ENCODE measurements around the gene PTPRC. TPM values are rescaled to one million over a fixed set of nuclear protein-coding genes. Genes with fewer than 3 reads are reported as not detected.

The PTPRC gene
- total RNA-seq, 1 donor from 2014 or later, result not detected

DNA sequence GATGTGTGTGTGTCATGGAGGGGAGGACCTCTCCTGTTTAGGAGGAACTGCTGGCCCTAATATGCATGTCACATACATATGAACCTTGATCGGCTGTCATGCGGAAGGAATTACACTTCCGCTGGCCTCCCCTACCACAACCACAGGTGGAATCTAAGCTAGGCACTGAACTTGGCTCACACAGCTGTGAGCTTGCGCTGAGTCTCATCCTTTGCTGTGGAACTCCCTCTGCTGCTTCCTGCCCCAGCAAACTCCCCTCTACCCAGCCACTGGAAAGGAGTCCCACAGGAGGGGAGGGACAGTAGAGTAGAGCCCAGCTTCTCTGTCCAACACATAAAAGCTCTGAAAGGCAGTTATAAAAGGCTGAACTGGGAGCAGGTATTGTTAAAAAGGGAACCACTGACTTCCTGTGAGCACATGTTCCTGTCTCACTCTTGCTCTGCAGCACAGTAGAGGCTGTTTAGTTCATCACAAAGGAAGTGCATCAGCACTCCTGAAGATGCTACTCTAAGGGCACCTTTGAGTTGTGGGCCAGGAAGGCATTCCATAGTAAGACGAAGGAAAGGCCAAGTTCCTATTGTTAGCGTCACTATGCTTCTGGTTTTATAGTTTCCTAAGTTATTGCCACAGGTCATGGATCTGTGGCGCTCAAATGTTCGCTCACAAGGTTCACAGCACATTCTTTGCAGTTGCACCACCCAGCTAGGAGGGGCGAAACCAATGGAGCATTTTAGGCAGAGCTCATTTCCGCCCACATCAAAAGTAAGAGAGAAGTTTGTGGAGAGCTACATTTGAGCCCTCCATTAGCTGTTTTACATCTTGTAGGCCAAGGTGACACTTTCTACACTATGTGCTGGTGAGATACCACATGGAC is 17.7 kb upstream of the PTPRC start:
- Mint-ChIP-seq H3K4me1 (ENCODE audit: unreplicated experiment) (no peaks in the 10 kb centered on the region), H3K36me3 (ENCODE audit: low read depth, unreplicated experiment) (no peaks in the 10 kb centered on the region), H3K9me3 (ENCODE audit: unreplicated experiment) (no peaks in the 10 kb centered on the region), H3K27me3 (ENCODE audit: unreplicated experiment) (peaks cover 1% of the 10 kb centered on the region), H3K27ac (ENCODE audit: unreplicated experiment) (no peak overlapping the region), H3K4me3 (ENCODE audit: unreplicated experiment) (no peak overlapping the region)
- no peak for TF ChIP-seq CTCF (IDR thresholded peaks at IDR 0.05; ENCODE audit: unreplicated experiment)
- no peak for DNase-seq (ENCODE audit: low spot score)

DNA sequence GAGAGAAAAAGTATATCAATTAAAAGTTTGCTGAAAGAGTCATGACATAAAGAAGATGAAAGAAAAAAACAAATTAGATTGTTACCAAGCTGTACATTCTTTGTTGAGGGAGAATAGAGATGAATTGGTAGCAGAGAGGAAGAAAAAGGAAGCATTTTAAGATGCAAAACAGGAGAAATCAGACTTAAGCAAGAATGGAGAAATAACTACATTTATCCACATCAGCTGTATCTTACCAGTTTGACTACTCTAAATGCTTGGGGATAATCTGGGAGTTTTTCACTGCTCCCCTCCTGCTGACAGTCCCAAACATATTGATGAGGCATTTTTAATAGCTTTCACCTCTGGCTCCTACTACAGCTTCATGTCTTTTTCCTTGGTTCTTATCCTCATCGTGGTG is 16.8 kb upstream of the PTPRC start:
- peaks cover 4% of the 10 kb centered on the region for H3K27me3 Mint-ChIP-seq (ENCODE audit: unreplicated experiment)
- H3K36me3 Mint-ChIP-seq (ENCODE audit: low read depth, unreplicated experiment), result no peaks in the 10 kb centered on the region
- DNase-seq (ENCODE audit: low spot score), result no peak
- no peak for TF ChIP-seq CTCF (IDR thresholded peaks at IDR 0.05; ENCODE audit: unreplicated experiment)
- H3K4me3 Mint-ChIP-seq (ENCODE audit: unreplicated experiment), result no peak overlapping the region
- H3K27ac Mint-ChIP-seq (ENCODE audit: unreplicated experiment), result no peak overlapping the region
- H3K9me3 Mint-ChIP-seq (ENCODE audit: unreplicated experiment), result no peaks in the 10 kb centered on the region
- H3K4me1 Mint-ChIP-seq (ENCODE audit: unreplicated experiment), result no peaks in the 10 kb centered on the region

DNA sequence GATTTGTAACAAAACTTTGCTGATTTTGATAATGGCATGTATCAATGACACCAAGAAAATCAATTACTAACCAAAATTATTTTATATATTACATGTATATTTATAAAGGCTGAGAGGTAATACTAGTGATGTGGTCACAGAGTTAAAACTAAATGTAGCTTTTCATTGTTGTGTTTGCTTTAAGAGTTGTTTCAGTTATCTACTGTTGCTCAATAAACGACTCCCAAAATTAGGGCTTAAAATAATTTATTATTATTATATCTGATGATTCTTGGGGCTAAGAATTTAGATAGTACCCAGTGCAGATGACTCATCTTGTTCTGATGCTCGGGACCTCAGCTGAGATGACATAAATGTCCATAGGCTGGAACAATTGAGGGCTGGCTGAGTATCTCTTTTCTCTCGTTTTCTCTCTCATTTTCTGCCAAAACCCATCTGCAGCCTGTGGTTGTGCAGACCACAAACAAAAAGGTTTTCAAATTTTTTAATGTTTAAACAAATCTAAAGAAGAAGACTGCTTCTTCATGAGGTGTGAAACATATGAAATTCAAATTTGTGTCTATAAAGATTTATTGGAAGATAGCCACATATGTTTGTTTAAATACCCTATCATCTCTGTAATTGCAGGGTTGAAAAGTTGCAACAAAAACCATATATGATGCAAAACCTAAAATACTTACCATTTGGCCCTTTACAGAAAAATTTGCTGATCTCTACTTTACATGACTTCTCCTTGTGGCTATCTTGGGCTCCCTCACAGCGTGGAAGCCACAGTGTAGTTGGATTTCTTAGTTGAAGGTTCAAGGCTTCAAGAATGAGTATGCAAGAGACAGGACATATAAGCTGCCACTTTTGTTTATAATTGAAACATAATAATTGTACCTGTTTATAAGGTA is 14.8 kb upstream of the PTPRC start:
- no peak for DNase-seq (ENCODE audit: low spot score)
- H3K4me1 Mint-ChIP-seq (ENCODE audit: unreplicated experiment), result no peaks in the 10 kb centered on the region
- no peak for TF ChIP-seq CTCF (IDR thresholded peaks at IDR 0.05; ENCODE audit: unreplicated experiment)

DNA sequence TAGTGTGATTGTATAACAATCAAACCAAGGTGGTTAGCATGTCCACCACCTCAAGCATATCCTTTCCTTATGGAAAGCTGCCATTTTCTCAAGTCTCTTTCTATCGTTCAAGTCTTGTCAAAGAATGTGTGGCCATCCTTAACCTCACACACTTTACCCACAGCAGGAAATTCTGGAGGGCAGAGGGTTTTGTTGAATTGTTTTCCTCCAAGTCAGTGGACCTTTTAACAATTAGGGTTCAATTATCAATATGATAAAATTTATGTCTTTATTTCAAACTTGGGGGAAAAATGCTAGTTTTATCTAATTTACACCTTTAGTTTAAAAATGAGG is 14.2 kb upstream of the PTPRC start:
- peaks cover 4% of the 10 kb centered on the region for H3K27me3 Mint-ChIP-seq (ENCODE audit: unreplicated experiment)
- H3K9me3 Mint-ChIP-seq (ENCODE audit: unreplicated experiment), result no peaks in the 10 kb centered on the region
- no peaks in the 10 kb centered on the region for H3K4me1 Mint-ChIP-seq (ENCODE audit: unreplicated experiment)
- H3K4me3 Mint-ChIP-seq (ENCODE audit: unreplicated experiment), result no peak overlapping the region
- no peak overlapping the region for H3K27ac Mint-ChIP-seq (ENCODE audit: unreplicated experiment)
- no peak for TF ChIP-seq CTCF (IDR thresholded peaks at IDR 0.05; ENCODE audit: unreplicated experiment)
- H3K36me3 Mint-ChIP-seq (ENCODE audit: low read depth, unreplicated experiment), result no peaks in the 10 kb centered on the region
- no peak for DNase-seq (ENCODE audit: low spot score)

More for the DNA sequence above, 14.8 kb upstream of the PTPRC start:
- Mint-ChIP-seq H3K27ac (ENCODE audit: unreplicated experiment) (no peak overlapping the region), H3K36me3 (ENCODE audit: low read depth, unreplicated experiment) (no peaks in the 10 kb centered on the region), H3K4me3 (ENCODE audit: unreplicated experiment) (no peak overlapping the region), H3K27me3 (ENCODE audit: unreplicated experiment) (peaks cover 4% of the 10 kb centered on the region), H3K9me3 (ENCODE audit: unreplicated experiment) (no peaks in the 10 kb centered on the region)
